GM12874 (cell line): Measurements from ENCODE around the gene PHACTR3.

Source experiments
- TF ChIP-seq, protein P1 (sequence below): IDR thresholded peaks from 2 replicates; pipeline ENCODE4 v1.5.1; 2011; ENCODE audit warnings: low read depth, mild to moderate bottlenecking, control low read depth, low read length, moderate library complexity; ENCODE audit not compliant: insufficient read depth

PHACTR3 gene

DNA sequence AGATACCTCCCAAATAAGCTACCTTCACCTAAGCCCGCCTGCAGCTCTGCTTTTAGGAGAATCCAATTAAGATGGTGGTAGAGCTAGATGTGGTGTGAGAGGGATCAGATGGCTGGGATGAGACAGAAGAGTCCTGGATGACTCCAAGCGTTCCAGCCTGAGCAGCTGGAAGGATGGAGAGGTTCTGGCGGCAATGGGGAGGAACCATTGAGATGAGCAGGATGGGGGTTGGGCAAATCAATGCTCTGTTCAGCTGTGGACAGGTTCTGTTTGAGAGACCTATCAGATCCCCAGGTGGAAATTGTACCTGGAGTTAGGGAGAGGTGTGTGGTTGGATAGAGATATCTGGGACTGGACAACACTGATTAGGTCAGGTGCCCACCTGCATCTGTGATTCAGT is 23.0 kb downstream of the PHACTR3 start:
- TF ChIP-seq, protein P1, sequence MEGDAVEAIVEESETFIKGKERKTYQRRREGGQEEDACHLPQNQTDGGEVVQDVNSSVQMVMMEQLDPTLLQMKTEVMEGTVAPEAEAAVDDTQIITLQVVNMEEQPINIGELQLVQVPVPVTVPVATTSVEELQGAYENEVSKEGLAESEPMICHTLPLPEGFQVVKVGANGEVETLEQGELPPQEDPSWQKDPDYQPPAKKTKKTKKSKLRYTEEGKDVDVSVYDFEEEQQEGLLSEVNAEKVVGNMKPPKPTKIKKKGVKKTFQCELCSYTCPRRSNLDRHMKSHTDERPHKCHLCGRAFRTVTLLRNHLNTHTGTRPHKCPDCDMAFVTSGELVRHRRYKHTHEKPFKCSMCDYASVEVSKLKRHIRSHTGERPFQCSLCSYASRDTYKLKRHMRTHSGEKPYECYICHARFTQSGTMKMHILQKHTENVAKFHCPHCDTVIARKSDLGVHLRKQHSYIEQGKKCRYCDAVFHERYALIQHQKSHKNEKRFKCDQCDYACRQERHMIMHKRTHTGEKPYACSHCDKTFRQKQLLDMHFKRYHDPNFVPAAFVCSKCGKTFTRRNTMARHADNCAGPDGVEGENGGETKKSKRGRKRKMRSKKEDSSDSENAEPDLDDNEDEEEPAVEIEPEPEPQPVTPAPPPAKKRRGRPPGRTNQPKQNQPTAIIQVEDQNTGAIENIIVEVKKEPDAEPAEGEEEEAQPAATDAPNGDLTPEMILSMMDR = no peak

DNA sequence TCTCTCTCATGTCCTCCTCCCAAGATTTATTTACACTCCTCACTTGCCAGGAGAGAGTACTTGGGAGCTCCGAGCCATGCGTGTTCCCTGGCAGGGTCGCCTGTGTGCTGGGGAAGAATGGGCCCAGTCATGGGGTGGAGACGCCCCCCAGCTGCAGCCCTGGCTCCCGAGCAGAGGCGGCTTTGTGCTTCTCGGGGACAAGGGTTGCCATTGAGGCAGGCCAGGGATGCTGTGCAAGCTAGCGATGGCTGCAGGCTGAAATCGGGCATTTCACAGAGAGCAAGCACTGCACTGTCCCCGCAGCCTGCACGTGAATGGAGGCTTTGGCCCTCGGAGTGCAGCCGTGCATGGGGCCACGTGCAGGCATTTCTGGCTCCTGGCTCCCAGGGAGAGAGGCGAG is 23.8 kb downstream of the PHACTR3 start:
- TF ChIP-seq, protein P1 = no peak

DNA sequence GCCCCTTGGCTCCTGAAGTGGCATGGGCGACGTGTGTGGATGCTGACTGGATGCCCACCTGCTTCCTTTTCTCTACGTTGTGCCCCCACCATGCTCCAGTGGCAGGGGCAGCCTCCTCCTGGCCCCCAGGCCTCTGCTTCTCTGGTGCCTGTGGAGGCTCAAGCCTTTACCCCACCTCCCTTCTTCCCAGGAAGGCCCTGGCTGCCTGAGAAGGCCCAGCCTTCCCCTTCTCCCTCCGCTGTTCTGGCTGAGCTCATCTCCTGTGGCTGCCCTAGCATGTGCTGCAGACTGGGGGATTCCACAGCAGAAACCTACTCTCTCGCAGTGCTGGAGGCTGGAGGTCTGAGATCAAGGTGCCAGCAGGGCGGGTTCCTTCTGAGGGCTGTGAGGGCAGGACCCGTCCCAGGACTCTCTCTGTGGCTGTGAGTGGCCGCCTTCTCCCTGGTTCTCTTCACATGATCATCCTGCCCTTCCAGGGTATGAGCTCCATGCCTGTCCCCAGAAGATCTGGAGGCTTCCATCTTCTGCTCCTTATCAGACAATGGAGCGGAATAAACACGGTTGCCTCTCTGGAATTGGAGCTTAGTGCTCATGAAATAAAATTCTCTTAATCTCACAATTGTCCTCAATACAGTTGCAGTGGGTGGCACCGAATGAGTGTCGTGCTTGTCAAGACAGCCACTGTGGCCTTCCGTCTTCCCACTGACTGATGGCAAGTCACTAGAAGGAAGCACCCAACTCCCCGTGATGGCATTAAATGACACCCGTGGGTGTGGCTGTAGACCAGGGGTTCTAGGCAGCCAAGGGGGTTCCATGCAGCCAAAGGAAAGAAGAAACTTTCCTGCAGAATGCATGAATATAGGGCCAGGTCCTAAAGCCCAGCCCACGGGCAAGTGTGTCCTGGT is 25.1 kb downstream of the PHACTR3 start:
- TF ChIP-seq, protein P1 = no peak

DNA sequence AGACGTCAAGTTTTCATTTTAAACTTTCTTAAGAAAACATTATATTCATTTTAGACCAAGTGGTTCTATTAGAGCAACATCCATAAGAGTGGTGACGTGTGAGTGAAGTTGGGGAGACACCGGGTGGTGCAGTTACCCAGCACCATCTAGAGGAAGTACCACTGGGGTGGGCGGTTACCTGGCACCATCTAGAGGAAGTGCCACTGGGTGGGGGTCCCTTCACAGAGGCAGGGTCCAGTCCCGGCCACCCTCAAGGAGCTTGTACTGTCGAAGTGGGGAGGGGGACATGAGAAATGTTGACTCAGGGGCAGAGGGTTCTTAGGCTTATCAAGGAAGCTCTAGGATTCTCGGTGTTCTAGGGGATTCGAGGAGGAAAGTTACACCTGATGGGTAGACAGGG is 26.2 kb downstream of the PHACTR3 start:
- TF ChIP-seq, protein P1 = no peak

GRCh38 chr20:59631751-59632540 is 27.6 kb downstream of the PHACTR3 start:
- TF ChIP-seq, protein P1 = no peak

GRCh38 chr20:59632541-59633113 is 28.3 kb downstream of the PHACTR3 start:
- TF ChIP-seq, protein P1 = no peak

GRCh38 chr20:59633656-59634251 is 29.4 kb downstream of the PHACTR3 start:
- TF ChIP-seq, protein P1 = no peak
